RWPE2 (cell line): ENCODE measurements around the gene BRIX1.

ENCODE experiments used
- ATAC-seq: fragments of 200-7000 bp; cut with Tn5 transposase; 3 replicates; pipeline ENCODE4 v1.9.1; 2021; ENCODE audit warnings: low read depth
- DNase-seq: peaks from one replicate; pipeline ENCODE4 v3.0.0-alpha.2; 2020; ENCODE audit warnings: low spot score
- H3K27ac ChIP-seq: fragments of 450-650 bp; 2 replicates; pipeline ENCODE4 v1.5.1; 2017; ENCODE audit warnings: mild to moderate bottlenecking; ENCODE audit not compliant: poor library complexity, severe bottlenecking
- H3K27me3 ChIP-seq: fragments of 250-450 bp; sonication (Bioruptor Pico); 2 replicates; pipeline ENCODE4 v1.5.1; 2021; ENCODE audit warnings: mild to moderate bottlenecking, moderate library complexity; ENCODE audit not compliant: insufficient read depth, poor library complexity, severe bottlenecking
- H3K36me3 ChIP-seq: fragments of 250-450 bp; sonication (Bioruptor Pico); 2 replicates; pipeline ENCODE4 v1.5.1; 2020; ENCODE audit warnings: low read depth, mild to moderate bottlenecking, moderate library complexity
- H3K4me1 ChIP-seq: fragments of 250-450 bp; sonication (Bioruptor Pico); 2 replicates; pipeline ENCODE4 v1.5.1; 2021; ENCODE audit warnings: mild to moderate bottlenecking, moderate library complexity; ENCODE audit not compliant: insufficient read depth, poor library complexity, severe bottlenecking
- H3K4me3 ChIP-seq: fragments of 250-450 bp; sonication (Bioruptor Pico); 2 replicates; pipeline ENCODE4 v1.5.1; 2021; ENCODE audit warnings: mild to moderate bottlenecking, moderate library complexity; ENCODE audit not compliant: severe bottlenecking
- H3K9me3 ChIP-seq: fragments of 250-450 bp; sonication (Bioruptor Pico); 2 replicates; pipeline ENCODE4 v1.5.1; 2021; ENCODE audit warnings: mild to moderate bottlenecking, moderate library complexity; ENCODE audit not compliant: severe bottlenecking
- TF ChIP-seq, protein P1 (sequence below): fragments of 450-650 bp; IDR thresholded peaks from one replicate; pipeline ENCODE4 v1.5.1; 2017; ENCODE audit warnings: mild to moderate bottlenecking, moderate library complexity; ENCODE audit not compliant: poor library complexity, severe bottlenecking

BRIX1 gene

DNA sequence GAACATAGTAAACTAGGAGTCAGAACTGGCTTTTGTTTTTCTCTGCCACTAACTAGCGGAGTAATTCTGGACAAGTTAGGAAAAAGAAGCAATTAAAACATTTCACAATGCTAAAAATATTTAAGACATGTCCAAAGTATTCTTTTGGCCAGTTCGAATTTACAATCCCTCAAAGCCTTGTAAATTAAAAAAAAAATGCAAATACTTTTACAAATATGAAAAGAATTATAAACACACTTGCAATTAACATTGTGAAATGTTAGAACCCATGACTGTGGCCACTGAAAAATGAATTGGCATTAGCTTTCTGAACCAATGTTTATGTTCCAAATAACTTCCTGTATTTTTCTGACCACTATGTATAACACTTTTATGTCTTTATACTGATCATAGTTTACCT is 2.4 kb upstream of the BRIX1 start:
- TF ChIP-seq, protein P1, sequence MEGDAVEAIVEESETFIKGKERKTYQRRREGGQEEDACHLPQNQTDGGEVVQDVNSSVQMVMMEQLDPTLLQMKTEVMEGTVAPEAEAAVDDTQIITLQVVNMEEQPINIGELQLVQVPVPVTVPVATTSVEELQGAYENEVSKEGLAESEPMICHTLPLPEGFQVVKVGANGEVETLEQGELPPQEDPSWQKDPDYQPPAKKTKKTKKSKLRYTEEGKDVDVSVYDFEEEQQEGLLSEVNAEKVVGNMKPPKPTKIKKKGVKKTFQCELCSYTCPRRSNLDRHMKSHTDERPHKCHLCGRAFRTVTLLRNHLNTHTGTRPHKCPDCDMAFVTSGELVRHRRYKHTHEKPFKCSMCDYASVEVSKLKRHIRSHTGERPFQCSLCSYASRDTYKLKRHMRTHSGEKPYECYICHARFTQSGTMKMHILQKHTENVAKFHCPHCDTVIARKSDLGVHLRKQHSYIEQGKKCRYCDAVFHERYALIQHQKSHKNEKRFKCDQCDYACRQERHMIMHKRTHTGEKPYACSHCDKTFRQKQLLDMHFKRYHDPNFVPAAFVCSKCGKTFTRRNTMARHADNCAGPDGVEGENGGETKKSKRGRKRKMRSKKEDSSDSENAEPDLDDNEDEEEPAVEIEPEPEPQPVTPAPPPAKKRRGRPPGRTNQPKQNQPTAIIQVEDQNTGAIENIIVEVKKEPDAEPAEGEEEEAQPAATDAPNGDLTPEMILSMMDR = no peak
- DNase-seq (no peak), ATAC-seq (no peak)
- H3K9me3 ChIP-seq = no peaks in the 10 kb centered on the region
- no peak overlapping the region for H3K4me3 ChIP-seq
- no peaks in the 10 kb centered on the region for H3K27me3 ChIP-seq
- no peak overlapping the region for H3K27ac ChIP-seq
- peaks cover 74% of the 10 kb centered on the region for H3K36me3 ChIP-seq
- H3K4me1 ChIP-seq = peaks cover 23% of the 10 kb centered on the region

DNA sequence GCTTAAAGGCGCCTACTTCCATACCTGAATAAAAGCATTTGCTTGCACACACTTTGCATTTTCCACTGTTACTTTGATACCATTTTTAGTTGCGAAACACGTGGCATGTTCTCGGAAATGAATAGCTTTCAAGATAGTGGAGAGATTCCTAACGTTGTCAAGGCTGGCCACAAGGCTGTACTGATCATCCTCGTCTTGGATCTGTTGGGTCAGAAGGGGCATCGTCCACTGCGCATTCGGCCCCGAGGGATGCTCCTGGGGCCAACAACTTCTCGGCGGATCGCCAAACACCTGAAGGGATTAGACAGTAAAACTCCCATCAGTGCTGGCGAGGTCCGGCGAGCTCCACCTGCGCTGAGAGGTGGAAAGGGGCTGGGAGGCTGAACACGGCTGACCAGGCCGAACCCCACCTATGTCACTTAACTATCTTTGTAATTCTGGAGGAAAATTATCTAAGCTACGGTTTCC is 806 bp upstream of the BRIX1 start:
- Histone ChIP-seq H3K36me3 (peaks cover 73% of the 10 kb centered on the region), H3K4me1 (peaks cover 23% of the 10 kb centered on the region)
- ATAC-seq = peak; percentile 28

GRCh38 chr5:34915856-34916192 is 313 bp downstream of the BRIX1 start:
- H3K36me3 ChIP-seq = peaks cover 75% of the 10 kb centered on the region
- peak overlapping the region; percentile 67 for H3K27ac ChIP-seq
- no peaks in the 10 kb centered on the region for H3K9me3 ChIP-seq
- TF ChIP-seq, protein P1 = no peak
- H3K27me3 ChIP-seq = no peaks in the 10 kb centered on the region
- no peak; the same call in 2 of the 3 replicates for ATAC-seq
- no peak for DNase-seq
- H3K4me3 ChIP-seq = peak overlapping the region; percentile 58
- peaks cover 23% of the 10 kb centered on the region for H3K4me1 ChIP-seq

More for the DNA sequence above, 806 bp upstream of the BRIX1 start:
- TF ChIP-seq, protein P1 = no peak
- peak overlapping the region; percentile 58 for H3K4me3 ChIP-seq
- peak; percentile 70 for DNase-seq
- H3K27me3 ChIP-seq = no peaks in the 10 kb centered on the region
- H3K27ac ChIP-seq = peak overlapping the region; percentile 67
- no peaks in the 10 kb centered on the region for H3K9me3 ChIP-seq

DNA sequence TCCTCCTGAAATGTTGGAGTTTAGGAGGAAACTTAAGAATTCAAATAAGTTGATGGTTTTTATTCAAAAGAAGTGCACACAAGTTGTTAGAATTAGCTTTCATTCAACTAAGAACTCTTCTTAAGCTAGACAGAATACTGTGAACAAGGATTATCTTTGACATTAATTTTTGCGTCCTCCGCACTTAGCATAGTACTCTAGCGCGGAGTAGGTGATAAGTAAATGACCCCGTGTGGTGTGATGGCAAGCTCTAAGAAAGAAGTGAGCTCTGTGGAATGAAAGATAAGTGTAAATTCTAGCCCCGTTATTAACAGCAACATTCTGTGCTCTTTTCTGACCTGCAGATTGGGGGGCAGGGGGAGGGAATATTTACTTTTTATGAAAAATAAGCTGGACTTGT is 1.0 kb downstream of the BRIX1 start:
- TF ChIP-seq, protein P1 = no peak
- H3K9me3 ChIP-seq = no peaks in the 10 kb centered on the region
- H3K4me1 ChIP-seq = peaks cover 23% of the 10 kb centered on the region
- H3K4me3 ChIP-seq = peak overlapping the region; percentile 58
- H3K27ac ChIP-seq = peak overlapping the region; percentile 67
- ATAC-seq (no peak), DNase-seq (no peak)
- no peaks in the 10 kb centered on the region for H3K27me3 ChIP-seq
- peaks cover 75% of the 10 kb centered on the region for H3K36me3 ChIP-seq

DNA sequence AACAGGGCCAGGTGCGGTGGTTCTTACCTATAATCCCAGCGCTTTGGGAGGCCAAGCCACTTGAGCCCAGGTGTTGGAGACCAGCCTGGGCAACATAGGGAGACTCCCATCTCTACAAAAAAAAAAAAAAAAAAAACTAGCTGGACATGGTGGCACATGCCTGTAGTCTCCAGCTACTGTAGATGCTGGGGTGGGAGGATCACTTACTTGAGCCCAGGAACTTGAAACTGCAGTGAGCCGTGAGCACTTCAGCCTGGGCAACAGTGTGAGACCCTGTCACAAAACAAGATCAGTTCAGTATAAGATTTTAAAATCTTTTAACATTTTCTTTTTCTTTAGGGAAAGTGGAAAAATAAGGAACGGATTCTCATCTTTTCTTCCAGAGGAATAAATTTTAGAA is 2.5 kb downstream of the BRIX1 start:
- H3K9me3 ChIP-seq = no peaks in the 10 kb centered on the region
- H3K36me3 ChIP-seq = peaks cover 75% of the 10 kb centered on the region
- TF ChIP-seq, protein P1 = no peak
- ATAC-seq = no peak
- no peak overlapping the region for H3K27ac ChIP-seq
- peaks cover 30% of the 10 kb centered on the region for H3K4me1 ChIP-seq
- no peak for DNase-seq
- no peaks in the 10 kb centered on the region for H3K27me3 ChIP-seq
- no peak overlapping the region for H3K4me3 ChIP-seq
